Activated CD8-positive, alpha-beta memory T cell treated with anti-CD3 and anti-CD28 coated beads for 1 hour (primary cell): Measurements from ENCODE around the gene BDH2.

Experiments used
- DNase-seq, 2 donors: peaks; one replicate each; pipeline ENCODE4 v3.0.0-alpha.2; 2020; ENCODE audit warnings: low read depth in 1 of 2; ENCODE audit errors: extremely low read depth in 1 of 2

BDH2 gene

DNA sequence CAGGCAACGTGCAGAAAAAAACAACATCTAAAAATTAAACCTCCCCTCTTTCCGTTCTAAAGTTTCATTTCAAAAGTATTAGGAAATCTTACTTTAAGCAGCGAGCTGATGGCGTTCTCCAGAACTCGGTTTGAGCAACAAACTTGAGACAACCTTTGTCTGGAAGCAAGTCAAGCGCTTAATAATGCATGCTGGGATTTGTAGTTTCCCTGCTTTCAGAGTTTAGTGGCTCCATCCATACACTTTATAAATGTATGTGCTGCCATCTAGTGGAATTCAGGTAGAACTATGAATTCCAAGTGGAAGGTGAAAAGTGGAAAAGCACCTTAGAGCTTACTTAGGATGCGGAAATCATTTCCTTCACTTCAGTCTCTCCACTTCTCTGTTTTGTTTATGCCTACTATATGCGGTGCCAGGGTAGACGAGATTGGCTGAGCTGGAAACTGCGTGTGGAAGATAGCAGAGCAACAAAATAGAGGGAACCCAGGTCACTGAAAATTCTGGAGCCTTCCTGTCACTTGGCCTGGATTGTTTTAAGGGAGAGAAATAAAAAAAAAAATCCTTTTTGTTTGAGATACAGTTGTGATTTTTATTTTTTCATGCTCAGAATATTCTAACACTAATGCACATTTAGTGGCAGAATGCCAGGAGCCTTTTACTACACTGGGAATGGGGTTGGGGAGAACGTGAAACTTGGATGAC is at the start of gene BDH2:
BDH2 (minus strand) TSS at position 144 of the 702 bp plus-strand sequence. CDS start 3,580 bp downstream, outside the sequence.
- peak in 1 of 2 donors; percentile 1 for DNase-seq

DNA sequence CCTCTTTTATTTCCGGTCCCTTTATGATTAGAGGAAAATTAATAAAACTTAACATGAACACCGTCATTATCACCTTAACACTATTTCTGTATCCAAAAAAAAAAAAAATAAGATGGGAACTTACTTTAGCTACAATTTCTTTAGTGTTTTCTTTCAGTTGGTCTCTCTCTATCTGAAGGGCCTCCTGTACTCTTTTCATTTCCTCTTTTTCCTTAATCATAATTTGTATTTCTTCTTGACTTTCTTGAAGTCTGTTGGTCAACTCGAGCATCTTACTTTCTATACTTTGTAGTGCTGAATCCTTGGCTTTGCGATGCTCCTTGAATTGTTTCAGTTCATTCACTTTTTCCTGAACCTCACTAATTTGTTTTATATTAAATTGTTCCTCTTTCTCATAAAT is 45.3 kb upstream of the BDH2 start:
- DNase-seq: no peak

DNA sequence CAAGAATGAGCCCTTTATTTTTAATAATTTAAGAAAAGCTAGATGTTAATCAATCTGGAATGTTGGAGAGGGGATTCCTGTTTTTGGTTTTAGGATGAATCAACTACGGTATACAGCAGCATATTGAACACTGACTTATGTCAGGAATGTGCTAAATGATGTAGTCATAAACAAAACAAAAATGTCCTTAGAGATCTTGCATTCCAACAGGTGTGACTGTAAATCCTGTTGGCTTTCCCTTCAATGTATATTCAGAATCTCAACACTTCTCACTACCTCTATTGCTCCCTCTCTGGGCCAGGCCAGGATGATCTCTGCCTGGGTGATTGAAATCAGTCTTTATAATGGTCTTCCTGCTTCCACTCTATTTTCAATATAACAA is 37.8 kb upstream of the BDH2 start:
- DNase-seq: no peak

DNA sequence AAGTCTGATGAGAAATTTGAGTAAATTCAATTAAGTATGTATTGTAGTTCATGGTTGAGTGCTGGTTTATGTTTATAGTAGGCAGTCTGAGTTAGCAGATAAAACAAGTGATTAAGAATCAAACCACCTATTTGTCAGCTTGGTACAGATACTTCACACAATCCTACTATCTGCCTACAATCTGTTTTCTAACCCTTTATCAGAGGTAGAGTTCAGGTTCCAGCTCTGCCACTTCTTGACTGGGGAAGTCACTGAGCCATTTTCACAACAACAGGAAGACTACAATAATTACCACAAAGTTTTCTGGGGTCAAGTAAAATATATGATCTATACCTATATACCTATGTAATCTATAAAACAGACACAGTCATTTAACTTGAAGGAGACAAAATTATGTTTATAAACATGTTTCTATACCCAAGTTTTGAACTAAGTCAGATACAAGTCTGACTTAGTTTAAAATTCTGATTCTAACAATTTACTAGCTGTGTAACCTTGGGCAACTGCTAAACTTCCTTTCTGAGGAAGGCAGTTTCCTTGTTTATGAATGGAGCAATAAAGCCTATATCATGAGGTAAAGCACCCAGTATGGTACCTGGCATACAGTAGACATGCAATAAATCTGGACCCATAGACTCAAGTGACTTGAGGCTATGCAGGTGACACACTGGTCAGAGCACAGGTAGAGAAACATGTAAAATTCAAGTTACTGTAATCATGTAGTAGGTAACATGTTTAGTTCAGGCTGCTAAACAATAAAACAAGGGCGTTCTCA is 37.2 kb upstream of the BDH2 start:
- DNase-seq: no peak

DNA sequence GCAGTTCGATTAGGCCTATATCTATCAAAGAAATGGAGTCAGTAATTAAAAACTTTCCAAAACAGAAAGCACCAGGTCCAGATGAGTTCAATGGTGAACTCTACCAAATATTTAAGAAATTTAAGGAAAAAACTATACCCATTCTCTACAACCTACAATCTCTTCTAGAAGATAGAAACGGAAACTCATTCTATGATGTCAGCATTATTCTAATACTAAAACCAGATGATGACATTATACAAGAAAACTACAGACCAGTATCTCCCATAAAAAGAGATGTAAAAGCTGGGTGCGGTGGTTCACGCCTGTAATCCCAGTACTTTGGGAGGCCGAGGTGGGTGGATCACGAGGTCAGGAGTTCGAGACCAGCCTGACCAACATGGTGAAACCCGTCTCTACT is 29.5 kb upstream of the BDH2 start:
- DNase-seq: no peak

DNA sequence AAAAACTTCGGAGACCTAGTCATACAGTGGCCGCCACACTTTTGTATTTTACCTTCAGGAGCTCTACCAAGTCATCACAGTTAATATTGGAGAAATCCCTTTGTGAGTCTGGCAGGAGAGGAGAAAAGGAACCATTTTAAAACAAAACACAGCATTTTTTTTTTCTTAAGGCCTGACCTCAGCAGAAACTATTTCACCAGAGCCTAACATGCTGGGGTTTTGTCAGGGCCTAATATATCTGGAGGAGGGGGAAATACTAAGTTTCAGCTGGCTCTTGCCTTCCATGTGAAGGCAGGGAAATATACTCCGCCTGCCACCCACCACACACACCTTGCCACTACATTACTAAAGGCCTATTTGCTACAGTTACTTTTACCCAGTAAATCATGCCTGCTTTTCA is 26.5 kb upstream of the BDH2 start:
- DNase-seq: no peak

DNA sequence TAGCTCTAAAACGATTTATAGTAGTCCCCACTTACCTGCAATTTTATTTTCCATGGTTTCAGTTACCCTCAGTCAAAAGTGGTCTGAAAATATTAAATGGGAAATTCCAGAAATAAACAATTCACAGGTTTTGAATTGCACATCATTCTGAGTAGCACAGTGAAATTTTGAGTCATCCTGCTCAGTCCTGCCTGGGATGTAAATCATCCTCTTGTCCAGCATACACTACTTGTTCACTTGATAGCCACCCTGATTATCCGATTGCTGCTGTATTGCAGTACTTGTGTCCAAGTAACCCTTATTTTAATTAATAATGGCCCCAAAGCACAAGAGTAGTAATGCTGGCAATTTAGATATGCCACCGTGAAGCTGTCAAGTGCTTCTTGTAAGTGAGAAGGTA is 23.5 kb upstream of the BDH2 start:
- no peak for DNase-seq

DNA sequence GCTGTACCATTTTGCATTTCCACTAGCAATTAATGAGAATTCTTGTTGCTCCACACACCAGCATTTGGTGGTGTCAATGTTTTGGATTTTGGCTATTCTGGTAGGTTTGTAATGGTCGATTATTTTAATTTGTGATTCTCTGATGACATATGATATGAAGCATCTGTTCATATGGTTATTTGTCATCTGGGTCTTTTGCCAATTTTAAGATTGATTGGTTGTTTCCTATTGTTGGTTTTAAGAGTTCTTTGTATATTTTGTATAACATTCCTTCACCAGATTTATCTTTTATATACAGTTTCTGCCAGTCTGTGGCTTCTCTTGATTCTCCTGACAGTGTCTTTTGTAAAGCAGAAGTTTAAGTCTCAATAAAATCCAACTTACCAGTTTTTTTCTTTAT is 18.5 kb upstream of the BDH2 start:
- no peak for DNase-seq

DNA sequence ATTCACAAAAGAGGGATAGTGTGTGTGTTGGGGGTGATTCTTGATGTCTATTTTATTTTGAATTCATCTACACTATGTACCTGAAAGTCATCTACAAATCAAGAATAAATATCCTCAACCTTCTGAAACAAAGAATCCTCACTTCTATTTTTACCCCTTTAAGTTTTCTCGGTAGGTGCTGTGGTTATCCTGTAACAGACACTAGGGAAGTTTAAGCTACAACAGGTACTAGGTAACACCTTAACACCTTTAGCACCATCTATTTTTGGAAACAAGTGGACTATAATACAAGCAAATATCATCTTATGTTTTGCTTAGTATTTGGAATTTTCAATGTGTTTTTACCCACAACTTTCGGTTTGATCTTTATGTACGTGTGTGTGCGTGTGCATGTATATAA is 12.0 kb upstream of the BDH2 start:
- no peak for DNase-seq

DNA sequence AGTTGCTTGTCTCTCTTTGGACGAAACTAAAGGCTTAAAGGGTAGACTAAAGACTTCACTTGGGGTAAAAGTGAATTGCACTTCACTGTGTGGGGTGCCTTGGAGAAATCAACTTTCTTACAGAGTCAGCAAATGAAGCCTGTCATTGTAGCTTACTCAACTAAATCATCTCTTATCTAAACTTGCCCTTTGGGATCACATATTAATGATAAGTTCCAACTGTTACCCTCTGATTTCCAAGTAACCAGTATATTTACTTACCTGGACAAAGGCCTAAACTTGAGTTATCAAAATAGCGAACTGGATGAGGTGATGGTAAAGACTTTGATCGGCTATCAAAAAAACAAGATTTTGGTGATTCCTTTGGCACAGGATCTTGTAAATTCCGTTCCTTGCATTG is 8.9 kb upstream of the BDH2 start:
- no peak for DNase-seq

DNA sequence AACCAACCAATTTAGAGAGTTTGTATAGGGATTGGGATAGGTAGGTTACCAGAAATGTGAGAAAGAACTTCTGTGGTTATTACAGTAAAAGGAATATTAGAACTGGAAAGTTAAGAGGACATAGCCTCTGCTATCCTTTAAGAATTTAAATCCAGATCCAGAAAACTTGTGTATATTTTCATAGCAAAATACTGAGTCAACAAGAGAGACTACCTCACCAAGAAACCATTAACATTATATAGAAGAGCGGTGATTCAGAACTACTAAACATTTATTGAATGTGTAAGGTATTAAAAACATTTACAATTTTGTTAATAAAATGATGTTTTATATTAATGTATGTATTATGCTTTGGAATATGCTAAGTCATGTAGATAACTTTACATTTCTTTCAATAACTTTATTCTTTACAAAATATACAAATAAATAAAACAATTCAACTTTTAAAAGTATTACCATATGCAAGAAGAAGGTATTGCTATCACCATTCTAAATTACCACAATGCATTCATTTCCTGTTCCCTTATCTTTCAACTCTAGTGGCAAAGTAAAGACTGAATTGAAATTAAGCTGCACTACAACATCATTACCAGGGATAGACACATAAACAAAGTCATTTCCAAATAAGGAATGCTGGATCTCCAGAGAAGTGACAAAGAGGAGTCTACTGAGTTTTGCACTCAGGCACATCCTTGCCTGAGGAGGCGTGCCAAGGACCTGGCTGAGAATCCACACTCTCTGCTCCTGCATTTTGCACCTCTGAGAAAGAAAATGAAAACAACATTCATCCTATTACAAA is 6.1 kb upstream of the BDH2 start:
- no peak for DNase-seq

DNA sequence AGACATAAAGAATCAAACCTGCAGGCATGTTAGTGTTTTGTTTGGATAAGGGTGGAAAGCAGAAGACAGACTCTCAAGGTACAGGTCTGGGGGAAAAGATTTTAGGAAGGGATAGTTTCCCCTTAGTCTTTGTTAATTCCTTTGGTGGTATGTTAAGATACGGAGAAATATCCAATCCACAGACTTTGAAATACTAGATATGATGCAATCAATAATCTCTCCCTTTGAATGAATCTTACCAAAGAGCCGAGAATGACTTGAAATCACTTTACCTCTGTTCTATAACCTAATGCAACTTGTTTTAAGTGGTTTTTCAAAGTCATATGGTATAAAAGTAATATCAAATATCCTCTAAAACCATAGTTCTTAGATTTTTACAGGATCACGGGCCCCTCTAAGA is 5.3 kb upstream of the BDH2 start:
- no peak for DNase-seq

DNA sequence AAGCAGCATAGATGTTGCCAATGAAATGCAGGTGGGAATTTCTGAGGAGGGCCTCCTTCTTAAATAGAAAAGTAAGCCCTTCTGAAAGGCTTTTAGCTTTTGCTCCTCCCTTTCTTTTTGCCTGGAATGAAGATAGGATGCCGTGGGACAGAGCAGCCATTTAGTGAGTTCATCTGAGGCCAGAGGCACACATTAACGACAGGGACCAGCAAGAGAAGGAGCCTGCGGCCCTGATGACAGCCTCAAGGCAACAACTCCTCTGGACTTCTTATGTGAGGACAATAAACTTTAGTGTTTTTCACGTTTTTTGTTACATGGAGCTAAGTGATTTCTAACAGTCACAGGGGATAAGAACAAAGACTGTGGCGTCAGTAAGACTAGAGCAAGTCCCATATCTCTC is 1.1 kb upstream of the BDH2 start:
- no peak for DNase-seq

DNA sequence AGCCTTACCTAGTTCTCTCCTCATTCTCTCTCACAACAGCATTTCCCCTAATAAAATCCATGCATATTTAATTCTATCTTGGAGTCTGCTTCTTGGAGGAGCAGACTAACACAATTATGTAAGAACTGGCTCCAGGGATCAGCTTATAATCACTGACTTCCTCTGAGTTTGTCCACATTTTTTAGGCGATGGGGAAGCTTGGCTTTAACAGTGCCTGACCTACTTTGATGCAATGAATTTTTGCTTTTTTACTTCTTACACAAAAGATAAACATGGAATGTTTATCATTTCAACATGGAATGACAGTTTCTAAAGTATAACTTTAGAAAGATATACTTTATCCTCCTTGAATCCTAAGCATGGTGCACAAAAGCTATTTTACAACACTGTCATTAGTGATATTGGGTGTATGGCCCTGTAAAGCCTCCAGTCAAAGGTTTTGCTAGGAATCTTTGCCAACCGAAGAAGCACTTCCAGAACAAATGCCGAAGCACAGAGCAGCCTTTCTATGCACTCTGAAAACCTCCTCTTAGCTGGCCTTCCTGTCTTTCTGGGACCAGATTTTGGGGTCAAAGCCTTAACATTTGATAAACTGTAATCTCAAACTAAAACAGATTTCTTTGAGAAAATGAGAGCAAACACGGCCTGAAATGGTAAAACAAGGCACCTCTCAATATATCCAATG is 736 bp downstream of the BDH2 start:
- no peak for DNase-seq

DNA sequence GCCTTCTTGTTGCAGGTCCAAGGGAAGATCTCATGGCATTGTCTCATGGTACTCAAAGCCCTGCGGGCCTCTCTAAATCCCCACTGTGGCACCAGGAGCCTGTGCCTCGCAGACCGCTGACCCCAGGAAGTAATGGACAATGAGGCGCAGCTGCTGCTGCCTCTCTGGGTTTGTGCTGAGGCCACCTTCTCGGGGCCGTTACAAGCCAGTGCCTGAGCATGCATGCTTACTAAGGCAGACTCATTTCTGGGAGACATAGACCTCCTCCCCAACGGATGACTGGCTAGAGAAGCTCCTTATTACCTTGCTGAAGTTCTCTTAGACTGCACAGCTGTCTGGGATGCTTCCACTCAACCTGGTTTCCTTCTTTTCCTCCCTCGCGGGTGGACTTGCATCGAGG is 1.3 kb downstream of the BDH2 start:
- DNase-seq: no peak

DNA sequence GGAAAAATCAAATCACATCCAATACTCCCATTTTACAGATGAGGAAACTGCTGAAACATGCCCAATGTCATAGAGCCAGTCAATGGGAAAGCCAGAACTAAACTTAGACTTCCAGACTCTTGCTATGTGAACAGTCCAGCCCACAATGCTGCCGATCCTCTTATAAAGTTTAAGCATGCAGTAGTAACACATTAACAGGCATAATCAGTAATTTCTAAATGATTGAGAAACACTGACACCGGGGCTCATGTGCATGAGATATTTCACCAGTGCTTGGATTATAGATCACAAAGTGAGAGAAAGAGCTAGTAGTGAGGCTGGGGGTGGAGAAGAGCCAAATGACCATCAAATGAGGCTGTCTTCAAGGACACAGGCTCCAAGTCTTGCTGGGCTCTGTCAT is 2.5 kb downstream of the BDH2 start:
- DNase-seq: no peak

DNA sequence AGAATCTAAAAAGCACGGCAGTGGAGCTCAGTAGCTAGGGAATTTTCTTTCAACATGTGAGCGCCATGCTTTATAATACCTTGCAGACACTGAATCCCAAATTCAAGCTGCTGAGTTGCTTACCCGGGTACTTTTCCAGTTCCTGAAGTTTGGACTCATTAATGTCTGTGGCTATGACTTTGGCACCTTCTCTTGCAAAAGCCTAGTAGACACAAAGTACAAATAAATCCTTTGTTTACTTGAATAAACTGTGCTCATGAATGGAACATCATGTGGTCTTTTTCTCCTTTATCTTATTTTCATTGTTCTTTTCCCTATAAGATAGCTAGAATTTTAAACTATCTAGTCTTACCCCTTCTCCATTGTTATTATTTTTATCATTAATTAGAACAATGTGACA is 4.6 kb downstream of the BDH2 start:
- no peak for DNase-seq

DNA sequence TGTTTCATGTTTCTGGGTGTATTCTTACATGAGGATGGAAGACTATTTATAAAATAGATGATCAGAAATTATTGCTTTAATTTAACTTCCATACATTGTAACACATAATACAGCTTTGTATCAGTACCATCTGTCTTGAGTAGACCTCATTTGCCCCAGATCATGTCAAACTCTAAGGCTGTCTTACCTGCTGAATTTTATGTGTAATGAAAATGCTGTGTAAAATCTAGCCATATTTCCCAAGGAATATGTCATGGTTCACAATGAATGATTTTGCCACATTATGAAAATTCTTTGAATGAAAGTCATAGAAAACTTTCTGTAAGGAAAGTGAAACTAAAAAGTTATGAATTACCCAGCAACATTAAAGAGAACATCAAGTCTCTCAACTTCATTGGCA is 7.4 kb downstream of the BDH2 start:
- no peak for DNase-seq

DNA sequence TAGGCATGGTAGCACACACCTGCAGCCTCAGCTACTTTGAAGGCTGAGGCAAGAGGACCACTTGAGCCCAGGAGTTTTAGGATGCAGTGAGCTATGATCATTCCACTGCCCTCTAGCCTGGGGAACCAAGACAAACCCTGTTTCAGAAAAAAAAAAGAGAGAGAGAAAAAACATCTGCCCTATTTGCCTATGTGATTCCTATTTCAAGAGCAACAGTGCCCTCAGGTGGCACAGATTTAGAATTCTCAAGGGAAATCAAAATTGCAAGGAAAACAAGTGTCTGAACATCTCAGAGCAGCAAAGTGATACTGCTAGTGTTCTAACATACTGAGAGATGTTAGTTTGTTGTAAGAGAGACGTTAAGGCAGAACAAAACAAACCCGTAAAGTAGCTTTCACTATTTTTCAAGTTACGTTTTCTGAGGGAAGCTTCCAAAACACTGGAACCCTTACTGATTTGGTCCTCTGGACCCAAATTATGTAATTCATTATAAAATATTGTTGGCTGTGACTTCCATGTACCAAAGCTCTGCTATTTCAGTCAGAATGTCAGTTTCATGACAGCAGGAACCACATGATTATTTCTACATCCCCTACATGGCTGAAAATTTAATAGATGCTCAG is 7.9 kb downstream of the BDH2 start:
- DNase-seq: peak in 1 of 2 donors; percentile 7

DNA sequence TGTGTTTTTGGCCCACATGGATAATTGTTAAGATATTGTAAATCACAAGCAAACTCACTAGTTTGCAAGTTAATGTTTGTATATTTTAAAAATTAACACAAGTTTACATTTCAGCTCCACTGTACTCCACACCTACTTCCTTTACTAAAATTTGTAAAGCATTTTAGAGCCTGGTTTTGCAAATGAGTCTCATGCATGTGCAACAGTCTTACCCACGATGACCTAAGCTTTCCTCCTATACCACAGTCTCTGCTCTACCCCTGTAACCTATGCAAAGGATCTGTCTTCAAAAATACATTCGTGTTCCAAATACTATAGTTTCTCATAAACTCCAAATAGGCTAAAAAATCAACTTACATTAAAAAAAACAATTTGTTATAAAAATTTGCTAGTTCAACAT is 10.2 kb downstream of the BDH2 start:
- DNase-seq: no peak

DNA sequence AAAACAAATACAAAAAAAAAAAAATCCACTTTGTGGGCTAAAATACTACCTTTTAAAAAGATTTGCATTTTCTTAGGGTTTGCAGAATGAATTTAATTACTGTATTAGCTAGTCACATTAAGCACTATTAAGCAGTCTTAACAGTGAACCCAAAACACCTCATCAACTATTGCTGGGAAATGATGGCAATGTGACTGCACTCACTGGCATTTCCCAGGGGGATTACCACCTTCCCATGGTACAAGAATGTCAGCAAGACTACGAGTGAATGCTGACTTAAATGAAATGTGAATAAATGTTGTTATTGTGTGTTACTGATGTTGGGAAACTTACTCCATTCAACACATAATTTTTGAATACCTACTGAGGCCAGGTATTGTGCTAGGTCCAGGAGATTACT is 13.1 kb downstream of the BDH2 start:
- no peak for DNase-seq
